NCI-H446 treated with DMSO at 0.1 percent for 48 hours (cell line): ENCODE results near the gene XXYLT1.
"Not testable (repeated sequence)": the region's sequence is repeated elsewhere in the genome, so short reads cannot be mapped to it uniquely, and the experiment has no call there.

Source experiments
- DNase-seq: peaks from one replicate; lab custom pipeline; 2025; lab: John Stamatoyannopoulos, UW

XXYLT1 gene

DNA sequence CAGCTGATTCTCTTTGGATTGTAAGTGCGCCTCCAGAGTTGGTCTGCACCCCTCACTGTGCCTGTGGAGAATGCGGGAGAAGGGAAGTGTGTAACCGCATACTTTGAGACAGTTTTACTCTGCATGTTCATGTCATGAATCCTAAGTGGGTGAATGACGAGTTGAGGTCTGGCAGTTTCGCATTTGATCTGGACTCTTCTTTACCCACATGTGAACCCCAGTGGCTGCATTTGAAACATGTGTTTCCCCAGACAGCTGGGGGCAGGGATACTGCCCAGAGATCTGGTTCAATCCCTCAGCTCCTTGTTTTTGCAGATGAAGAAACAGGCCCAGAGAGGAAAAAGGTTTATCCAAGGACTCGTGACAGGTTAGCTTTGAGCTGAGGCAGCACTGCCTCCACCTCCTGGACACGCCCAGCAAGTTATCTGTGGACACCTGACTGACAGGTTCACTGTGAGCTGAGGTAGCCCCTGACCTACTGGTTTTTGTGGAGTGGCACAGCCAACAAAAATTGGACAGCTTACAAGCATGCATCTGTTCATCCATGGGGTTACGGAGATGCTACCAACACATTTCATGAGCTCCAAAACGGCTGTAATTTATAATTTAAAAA lies 207.3 kb downstream of the XXYLT1 start:
- no peak for DNase-seq

DNA sequence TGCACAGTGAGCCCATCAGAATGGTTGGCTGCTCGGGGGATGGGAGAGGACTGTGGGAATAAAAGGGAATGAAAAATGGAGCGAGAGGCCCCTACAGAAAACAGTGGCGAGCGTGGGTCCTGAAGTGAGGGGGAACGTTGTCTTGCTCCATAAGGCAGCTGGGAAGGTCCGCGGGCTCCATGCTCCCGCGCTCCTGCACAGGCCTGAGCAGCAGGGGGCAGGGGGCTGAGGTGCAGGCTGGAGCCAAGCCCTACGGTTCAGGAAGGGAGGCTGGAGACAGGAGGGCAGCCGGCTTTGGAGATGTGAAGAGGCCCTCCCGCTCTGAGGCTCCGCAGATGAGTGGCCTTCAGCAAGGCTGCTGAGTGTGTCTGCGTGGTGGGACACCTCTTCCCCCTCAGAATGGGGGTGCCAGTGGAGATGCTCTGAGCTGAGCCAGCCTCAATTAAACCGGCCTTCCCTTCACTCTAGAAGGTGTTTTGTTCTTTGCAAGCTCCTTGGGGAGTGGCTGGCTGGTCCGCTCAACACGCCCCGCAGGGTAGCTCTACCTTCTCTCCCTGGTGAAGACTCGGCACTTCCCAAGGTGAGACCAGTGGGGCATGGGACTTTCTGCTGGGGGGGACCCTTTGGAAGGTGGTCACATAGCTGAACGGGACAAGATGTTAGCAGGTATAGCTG lies 208.0 kb downstream of the XXYLT1 start:
- no peak for DNase-seq

DNA sequence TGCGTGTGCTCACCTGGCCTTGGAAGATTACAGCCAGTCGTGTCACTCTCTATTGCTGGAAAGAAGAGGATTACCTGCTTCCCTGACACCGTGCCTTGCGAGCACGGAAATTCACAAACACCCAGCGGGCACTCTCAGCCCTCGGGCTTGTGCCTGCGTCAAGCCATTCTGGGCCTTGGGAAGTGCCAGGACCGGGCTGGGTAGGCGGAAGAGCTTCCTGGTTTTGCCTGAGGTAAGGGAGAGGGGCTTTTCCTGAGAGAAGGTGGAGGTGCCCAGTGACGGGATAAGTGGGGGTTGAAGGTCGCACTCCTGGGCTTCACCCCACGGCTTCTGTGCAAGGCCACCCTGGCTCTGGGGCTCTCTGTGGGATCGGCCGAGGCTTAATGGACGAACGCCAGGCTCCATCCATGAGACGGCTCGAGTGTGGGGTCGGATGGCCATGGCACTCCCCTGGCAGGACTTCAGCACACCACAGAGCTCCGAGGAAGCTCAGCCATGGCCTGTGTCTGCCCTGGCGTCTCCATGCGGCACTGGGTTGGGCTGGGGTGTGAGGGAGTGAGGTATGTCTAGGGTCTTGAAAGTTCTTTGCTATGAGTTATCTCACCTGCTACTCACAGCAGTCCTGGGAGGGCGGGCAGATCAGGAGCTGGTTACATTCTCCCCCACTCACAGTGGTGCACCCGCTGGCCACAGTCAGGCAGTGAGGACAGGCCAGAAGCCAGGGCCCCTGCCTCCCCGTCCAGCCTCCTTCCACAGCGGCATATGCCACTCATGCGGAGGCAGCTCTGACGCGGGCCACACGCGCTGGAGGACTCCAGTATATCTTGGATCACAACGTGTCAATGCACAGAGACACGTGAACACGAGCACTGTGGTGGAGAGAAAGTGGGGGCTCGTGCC lies 209.0 kb downstream of the XXYLT1 start:
- DNase-seq = no peak

DNA sequence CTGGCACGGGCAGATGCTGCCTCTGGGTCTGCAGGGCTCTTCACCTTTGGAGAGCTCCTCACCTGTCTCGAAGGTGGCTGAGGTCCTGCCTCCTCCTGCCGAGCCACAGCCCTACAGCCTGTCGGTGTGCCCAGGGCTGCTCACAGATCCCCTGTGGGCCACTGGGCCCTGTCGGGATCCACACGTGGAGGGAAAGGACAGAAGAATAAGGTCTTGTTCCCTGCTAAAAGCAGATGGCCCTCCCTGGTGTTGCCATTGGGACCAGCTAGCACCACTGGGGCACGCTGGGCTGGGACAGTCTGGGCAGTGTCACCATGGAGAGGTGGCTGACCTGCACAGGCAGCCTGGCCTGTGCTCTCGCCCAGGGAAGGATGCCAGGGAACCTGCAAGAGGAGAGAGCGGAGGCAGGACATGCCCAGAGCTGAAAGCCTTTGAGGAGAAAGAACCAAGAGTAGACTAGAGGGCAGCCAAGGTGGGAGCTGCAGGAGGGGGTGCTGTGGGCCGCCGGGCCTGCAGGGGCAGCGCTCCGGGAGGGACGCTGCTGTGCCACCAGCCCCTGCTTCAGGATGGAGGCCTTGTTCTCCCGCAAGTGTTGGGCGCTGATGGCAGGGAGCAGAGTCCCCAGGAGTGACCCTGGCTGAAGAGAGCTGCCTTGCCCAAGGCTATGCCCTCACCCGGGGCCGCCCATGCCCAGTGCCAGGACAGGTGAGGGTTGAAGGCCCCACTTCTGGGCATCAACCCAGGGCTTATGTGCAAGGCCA lies 210.2 kb downstream of the XXYLT1 start:
- DNase-seq = no peak

DNA sequence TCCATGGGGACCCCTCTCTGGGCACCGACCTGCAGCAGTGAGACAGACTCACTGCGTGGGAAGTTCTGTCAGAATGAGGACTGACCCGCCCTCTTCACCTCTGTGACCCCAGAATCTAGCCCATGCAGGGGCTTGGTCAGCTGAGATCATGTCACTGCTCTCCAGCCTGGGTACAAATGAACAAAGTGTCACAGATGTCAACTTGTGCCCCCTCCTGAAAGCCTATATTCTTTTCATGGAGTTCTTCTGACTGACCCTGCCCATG lies 210.8 kb downstream of the XXYLT1 start:
- no peak for DNase-seq

DNA sequence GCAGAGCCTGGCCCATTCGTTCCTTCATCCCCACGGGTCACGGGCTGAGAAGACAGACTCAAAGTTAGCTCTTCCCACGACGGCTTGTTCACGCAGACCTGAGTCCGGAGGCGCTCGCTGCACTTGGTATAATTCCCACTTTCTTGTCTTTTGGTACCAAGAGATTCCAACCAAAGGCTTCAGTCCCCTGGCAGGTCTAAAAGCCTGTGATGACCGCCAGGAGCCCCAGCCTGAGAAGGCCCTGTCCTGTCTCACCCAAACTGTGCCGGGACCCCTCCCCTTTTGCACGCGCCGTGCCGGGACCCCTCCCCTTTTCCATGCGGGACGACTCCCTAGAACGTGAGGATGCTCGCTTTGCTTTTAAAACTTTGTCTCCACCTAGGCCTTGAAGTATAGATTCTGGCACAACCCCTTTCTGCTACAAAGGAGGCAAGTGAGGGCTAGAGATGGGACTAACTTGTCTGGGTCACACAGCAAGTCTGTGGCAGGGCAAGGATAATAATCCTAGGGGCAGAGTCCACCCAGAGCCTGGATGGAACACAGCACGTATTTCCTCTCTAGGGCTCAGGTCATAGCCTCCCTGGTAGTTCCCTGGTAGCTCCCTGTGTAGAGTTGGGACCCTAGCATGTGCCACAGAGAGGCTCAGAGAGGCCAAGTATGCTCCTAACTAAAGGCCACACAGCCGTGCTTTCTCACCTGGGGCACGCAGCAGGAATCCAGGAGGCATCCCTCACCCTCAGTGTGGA lies 211.3 kb downstream of the XXYLT1 start:
- DNase-seq = no peak

DNA sequence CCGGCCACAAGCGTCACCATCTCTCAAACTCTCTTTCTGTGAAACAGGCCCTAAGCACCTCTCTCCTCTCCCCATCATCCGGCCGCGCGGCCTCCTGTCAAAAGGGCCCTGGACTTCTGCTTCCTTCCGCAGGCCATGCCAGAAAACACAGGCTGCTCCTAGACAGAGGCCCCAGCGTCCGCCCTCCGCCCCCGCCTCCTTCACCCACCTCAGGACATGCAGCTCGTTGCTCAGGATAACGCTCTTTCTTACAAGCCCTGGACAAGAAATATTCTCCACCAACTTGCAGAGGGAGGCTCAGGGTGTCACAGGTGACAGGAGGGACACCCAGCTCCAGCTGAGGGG lies 212.0 kb downstream of the XXYLT1 start:
- DNase-seq = no peak

DNA sequence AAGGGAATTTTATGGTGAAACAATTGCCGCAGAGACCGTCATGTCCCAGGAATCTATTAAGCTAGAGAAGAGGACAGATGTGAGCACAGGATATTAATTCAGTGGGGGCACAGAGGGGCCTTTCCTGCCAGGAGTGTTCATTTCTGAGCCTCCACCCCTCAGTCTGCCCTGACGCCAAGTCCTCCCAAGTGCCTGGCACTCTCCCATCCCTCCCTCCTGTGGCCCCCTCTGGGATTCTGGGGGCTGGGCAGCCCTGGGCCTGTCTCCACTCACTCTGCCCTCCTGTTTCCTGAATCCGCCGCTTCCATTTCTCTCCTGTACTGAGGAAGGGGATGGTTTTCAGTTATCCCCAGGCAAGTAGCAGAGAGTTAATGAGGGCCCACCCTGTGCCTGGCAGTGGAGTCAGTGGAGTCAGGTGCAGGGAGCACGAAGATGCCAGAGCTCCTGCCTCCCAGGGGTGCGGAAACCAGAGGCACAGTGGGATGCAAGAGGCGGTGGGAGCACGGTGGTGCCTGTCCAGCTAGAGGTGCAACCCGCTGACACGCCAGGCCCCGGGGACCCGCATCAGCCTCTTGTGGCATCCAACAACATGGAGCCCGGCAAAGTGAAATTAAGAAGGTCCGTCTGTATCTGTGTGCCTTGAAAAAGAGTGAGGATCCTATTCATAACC lies 212.5 kb downstream of the XXYLT1 start:
- no peak for DNase-seq

DNA sequence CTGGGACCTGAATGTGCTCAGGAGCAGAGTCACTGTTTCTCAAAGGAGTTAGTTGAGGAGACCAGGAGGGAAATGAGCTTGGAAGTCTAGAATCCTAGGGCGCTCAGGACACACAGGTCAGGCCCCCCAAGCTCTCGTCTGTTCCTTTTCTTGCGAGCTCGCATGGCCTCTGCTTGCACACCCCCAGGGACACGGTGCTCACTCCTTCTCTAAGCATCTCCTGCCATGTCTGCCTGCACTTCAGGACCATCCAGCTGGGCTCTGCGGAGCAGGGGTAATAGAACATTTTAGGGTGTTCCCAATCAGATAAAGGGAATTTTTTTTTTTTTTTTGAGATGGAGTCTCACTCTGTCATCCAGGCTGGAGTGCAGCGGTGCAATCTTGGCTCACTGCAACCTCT lies 213.2 kb downstream of the XXYLT1 start:
- no peak for DNase-seq

DNA sequence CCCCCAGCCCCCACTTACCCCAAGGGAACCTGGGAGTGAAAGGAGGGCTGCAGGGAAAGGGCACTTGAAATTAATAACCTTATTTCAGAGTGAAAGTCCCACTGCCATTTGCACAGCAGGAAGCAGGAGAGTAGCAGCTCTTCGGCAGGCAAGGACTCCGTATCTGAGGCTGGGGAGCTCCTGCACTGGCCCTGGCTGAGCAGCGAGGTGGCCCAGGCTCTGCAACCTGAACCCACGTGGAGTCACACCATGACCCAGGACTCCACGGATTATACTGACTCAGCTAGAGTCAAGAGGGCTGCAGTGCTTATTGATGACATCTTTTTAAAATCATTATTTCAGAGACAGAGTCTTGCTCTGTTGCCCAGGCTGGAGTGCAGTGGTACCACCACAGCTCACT lies 214.5 kb downstream of the XXYLT1 start:
- no peak for DNase-seq

DNA sequence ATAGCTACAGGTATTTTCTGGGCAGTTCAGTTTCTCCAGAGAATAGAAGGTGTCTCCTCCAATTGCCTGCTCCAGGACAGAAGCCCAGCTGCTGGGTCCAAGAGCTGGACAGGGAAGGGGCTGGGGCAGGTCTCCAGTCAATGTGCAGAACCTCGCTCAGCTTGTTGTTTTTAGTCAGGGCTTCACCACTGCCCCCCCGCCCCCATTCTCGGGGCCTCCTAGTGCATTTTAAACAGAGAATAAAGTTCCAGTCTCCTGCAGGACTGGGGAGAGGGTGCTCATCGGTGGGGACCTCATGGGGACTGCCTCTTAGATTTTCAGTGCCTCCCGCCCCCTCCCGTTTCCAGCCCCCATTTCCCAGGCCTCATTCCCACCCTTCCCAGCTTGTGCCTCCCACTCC lies 216.6 kb downstream of the XXYLT1 start:
- no peak for DNase-seq

DNA sequence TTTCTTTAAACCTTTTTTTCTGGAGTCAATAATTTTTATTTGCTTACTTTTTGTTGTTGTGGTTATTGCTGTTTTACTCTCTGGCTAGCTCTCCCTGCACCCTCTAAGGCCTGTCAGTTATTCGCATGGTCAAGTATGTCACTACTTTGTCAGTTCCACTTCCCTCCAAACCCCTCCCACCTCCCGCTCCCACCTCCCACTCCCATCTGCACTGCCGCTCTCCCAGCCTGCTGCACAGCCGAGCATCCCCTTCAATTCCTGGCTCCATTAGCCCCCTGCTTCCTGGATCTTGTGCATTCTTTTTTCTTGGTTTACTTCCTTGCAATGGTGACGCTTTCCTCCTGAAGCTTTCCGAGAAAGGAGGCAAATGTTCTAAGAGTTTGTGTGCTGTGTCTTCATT lies 218.0 kb downstream of the XXYLT1 start:
- DNase-seq = no peak

DNA sequence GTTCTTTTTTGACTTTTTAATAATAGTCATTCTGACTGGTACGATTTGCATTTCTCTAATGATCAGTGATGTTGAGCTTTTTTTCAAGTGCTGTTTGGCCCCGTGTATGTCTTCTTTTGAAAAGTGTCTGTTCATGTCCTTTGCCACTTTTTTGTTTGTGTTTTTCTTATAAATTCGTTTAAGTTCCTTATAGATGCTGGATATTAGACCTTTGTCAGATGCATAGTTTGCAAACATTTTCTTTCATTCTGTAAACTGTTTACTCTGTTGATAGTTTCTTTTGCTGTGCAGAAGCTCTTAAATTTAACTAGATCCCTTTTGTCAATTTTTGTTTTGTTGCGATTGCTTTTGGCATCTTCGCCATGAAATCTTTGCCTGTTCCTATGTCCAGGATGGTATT lies 220.7 kb downstream of the XXYLT1 start:
- DNase-seq = not testable (repeated sequence)

DNA sequence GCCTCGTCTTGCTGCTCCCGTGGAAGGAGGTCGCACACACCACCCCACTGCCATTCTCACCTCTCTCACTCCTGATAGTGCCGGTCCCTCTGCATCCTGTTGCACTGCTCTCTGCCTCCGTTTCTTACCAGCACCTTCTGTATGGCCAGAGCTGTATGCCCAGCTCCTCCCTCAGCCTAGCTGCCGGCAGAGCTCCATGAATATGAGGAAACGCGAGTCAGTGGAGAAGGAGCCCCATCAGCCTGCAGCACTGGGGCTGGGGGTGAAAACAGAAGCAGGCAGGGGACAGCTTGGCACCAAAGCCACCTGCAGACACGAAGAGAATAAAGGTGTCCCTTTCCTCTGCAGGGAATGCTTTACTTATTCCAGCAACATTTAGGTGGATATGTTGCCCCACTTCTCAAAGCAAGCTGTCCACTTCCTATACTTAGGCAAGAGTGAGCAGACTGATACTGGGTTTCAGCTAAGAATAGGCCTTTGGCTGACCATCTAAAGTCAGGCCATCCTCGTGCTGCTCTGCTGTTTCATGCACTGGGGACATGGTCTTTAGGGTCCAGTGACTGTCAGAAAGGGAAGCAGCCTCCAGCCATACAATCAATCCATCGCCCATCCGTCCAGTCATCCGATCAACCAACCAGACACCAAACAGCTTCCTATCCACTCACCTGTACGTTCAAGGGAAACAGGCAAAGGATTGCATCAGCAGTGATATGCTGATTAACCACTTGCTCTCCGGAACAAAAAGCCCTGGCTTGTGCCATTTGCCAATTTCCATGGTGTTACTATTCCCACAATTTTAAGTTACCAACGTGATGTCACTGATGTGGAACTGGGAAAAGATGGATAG lies 222.7 kb downstream of the XXYLT1 start:
- no peak for DNase-seq

DNA sequence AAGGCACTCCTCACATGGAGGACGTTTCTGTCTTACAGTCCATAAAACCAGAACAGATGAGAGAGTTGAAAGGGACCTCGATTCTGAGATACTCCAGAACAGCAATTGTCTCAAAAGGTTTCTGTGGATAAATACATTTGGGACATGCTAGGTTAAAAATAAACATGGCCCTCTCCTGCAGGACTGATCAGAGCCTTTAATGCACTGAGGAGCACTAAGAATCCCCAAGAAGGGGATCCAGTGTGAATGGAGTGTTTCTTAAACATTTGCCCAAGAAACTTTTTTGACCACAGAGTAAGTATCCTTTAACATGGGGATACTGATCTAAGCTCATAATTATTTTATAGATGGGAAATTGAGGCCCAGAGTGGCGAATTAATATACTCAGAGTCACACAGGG lies 223.4 kb downstream of the XXYLT1 start:
- no peak for DNase-seq

DNA sequence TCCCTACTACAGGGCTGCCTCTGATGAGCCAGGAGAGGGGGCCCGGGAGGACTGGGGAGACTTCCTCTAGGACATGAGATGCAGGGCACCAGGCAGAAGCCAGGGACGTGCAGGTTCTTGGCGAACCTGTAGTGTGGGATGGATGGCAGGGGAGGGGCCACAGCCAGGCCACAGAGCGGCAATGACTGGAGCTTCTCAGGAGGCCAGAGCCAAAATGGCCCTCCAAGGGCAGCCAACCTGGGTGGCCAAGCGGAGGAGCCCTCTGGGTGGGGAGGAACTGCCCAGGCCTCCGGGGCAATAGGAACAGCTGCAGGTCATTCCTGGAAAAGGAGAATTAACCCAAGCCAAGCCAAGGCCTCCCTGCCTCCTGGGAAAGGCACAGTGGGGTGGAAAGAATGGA lies 224.5 kb downstream of the XXYLT1 start:
- no peak for DNase-seq

DNA sequence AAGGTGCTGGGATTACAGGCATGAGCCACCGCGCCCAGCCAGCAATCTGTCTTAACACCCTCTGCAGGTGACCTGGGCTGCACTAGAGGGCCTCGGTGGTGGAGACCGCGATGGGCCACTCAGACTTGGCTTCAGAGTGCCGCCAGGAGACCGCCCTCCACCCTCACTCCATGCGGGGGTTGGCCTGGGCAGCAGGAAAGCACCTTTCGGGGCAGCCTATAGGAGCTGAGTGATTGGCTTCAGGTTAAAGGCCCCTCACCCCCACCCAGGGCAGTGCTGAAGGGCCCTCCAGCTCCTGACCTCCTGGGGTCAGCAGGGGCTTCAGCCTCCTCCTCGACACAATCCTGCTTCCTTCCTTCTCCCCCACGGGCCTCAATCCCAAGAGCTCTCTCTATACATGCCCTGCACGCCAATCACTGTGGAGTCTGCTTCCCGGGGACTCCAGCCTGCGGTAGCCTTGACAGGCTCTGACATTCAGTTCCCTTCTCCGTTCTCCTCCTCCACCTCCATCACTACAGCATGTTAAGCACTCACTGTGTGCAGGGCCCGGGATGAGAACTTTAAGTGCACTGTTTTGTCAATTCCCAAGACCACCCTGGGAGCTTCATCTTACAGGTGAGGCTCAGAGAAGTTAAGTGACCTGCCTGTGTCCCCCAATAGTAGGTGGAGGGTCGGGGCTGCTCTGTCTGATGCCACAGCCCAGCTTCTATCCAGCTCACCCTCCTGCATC lies 225.3 kb downstream of the XXYLT1 start:
- DNase-seq = no peak

DNA sequence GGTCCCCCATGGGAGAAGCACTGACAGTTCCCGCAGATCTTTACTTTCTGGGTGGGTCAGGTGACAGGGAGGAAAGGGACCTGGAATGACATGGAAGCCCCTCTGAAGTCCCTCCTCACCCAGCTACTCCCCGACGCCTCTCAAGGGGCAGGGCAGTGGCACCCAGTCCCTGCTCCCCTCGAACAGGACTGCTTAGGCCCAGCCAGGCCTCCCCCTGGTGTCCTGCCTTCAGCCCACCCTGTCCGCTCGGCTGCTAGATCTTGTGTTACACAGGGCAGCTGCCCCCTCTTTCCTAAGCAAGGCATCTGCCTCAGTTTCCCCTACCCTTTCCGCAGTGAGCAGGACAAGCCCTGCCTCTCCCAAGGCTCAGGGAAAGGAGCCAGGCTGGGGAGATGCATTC lies 226.5 kb downstream of the XXYLT1 start:
- no peak for DNase-seq

DNA sequence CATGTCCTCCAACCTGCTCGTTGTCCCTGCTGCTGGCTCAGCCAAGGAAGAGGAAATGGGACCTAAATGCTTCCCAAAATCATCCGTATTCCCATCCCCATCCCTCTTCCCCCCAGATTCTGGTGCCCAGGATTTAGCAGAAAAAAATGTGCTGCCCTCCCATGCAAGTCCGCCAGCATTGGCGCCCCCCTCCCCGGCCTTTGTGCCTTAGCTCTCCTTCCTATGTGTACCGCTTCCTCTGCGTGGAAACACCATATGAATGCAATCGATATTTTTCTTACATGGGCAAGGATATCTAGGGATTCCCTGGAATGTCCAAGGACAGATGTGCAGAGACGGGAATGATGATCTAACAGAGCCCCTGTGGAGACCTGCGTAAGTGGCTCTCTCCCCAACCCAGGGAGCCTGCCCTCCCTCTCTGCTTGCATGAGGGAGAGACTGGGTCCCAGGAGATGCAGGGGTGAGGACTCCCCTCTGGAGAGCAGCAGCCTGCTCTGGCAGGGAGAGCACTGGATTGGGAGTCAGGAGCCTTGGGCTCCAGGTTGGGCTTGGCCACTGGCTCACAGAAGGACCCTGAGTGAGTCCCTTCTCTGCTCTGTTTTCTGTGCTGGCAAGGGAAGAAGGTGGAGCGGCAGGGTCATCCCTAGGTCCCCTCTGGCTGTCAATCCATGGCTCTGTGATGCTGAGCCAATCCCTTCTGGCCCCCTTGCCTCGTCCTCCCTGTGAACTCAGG lies 227.2 kb downstream of the XXYLT1 start:
- DNase-seq = no peak
